ENCODE results near the gene HIVEP3.

HIVEP3 gene

GRCh38 chr1:41515131-41515678 is 403.5 kb downstream of the HIVEP3 start:
- Histone ChIP-seq H3K36me3 (ENCODE audit: control insufficient read depth, insufficient read depth, low read length) (no peaks in the 10 kb centered on the region), H3K4me2 (ENCODE audit: low read length) (no peak overlapping the region), H3K27me3 (ENCODE audit: control insufficient read depth, insufficient read depth, low read length) (no peaks in the 10 kb centered on the region), H3K4me1 (no peaks in the 10 kb centered on the region), H3K9ac (no peak overlapping the region), H2AFZ (no peak overlapping the region), H3K27ac (no peak overlapping the region), H3K9me3 (ENCODE audit: control insufficient read depth, low read length) (no peaks in the 10 kb centered on the region), H3K79me2 (no peaks in the 10 kb centered on the region), H3K4me3 (ENCODE audit: low read depth, low read length) (no peak overlapping the region)
- no peak for TF ChIP-seq CTCF (IDR thresholded peaks at IDR 0.05)

GRCh38 chr1:41514381-41514780 is 404.3 kb downstream of the HIVEP3 start:
- Histone ChIP-seq H3K27me3 (ENCODE audit: control insufficient read depth, insufficient read depth, low read length) (no peaks in the 10 kb centered on the region), H2AFZ (no peak overlapping the region), H3K4me1 (no peaks in the 10 kb centered on the region), H3K9me3 (ENCODE audit: control insufficient read depth, low read length) (no peaks in the 10 kb centered on the region), H3K79me2 (no peaks in the 10 kb centered on the region), H3K4me3 (ENCODE audit: low read depth, low read length) (no peak overlapping the region), H3K4me2 (ENCODE audit: low read length) (no peak overlapping the region), H3K36me3 (ENCODE audit: control insufficient read depth, insufficient read depth, low read length) (no peaks in the 10 kb centered on the region), H3K27ac (no peak overlapping the region), H3K9ac (no peak overlapping the region)
- no peak for TF ChIP-seq CTCF (IDR thresholded peaks at IDR 0.05)

GRCh38 chr1:41513383-41513735 is 405.4 kb downstream of the HIVEP3 start:
- no peaks in the 10 kb centered on the region for H3K36me3 ChIP-seq (ENCODE audit: control insufficient read depth, insufficient read depth, low read length)
- no peak overlapping the region for H3K4me3 ChIP-seq (ENCODE audit: low read depth, low read length)
- no peak overlapping the region for H2AFZ ChIP-seq
- no peak overlapping the region for H3K9ac ChIP-seq
- no peaks in the 10 kb centered on the region for H3K27me3 ChIP-seq (ENCODE audit: control insufficient read depth, insufficient read depth, low read length)
- H3K27ac ChIP-seq, result no peak overlapping the region
- H3K9me3 ChIP-seq (ENCODE audit: control insufficient read depth, low read length), result no peaks in the 10 kb centered on the region
- no peak for TF ChIP-seq CTCF (IDR thresholded peaks at IDR 0.05)
- no peaks in the 10 kb centered on the region for H3K4me1 ChIP-seq
- no peaks in the 10 kb centered on the region for H3K79me2 ChIP-seq
- H3K4me2 ChIP-seq (ENCODE audit: low read length), result no peak overlapping the region

- H3K4me3 ChIP-seq (ENCODE audit: low read depth, low read length), result no peak overlapping the region
- H3K9me3 ChIP-seq (ENCODE audit: control insufficient read depth, low read length), result no peaks in the 10 kb centered on the region
- no peaks in the 10 kb centered on the region for H3K79me2 ChIP-seq
- no peak overlapping the region for H2AFZ ChIP-seq
- H3K4me2 ChIP-seq (ENCODE audit: low read length), result no peak overlapping the region
- H3K27ac ChIP-seq, result no peak overlapping the region
- no peaks in the 10 kb centered on the region for H3K27me3 ChIP-seq (ENCODE audit: control insufficient read depth, insufficient read depth, low read length)
- no peaks in the 10 kb centered on the region for H3K4me1 ChIP-seq
- no peaks in the 10 kb centered on the region for H3K36me3 ChIP-seq (ENCODE audit: control insufficient read depth, insufficient read depth, low read length)
- no peak for TF ChIP-seq CTCF (IDR thresholded peaks at IDR 0.05)
- H3K9ac ChIP-seq, result no peak overlapping the region
These were observed 405.9 kb downstream of the HIVEP3 start for GRCh38 chr1:41512701-41513382.

- no peak overlapping the region for H2AFZ ChIP-seq
- H3K4me3 ChIP-seq (ENCODE audit: low read depth, low read length), result no peak overlapping the region
- no peaks in the 10 kb centered on the region for H3K36me3 ChIP-seq (ENCODE audit: control insufficient read depth, insufficient read depth, low read length)
- H3K9ac ChIP-seq, result no peak overlapping the region
- no peaks in the 10 kb centered on the region for H3K9me3 ChIP-seq (ENCODE audit: control insufficient read depth, low read length)
- no peaks in the 10 kb centered on the region for H3K27me3 ChIP-seq (ENCODE audit: control insufficient read depth, insufficient read depth, low read length)
- no peak overlapping the region for H3K4me2 ChIP-seq (ENCODE audit: low read length)
- H3K4me1 ChIP-seq, result no peaks in the 10 kb centered on the region
- TF ChIP-seq CTCF (IDR thresholded peaks at IDR 0.05), result no peak
- H3K27ac ChIP-seq, result no peak overlapping the region
- no peaks in the 10 kb centered on the region for H3K79me2 ChIP-seq
These were observed 407.5 kb downstream of the HIVEP3 start for GRCh38 chr1:41511239-41511540.

All from parathyroid adenoma (tissue), 2 donors.